Inflammatory macrophage treated with lipopolysaccharide for 1 hour (primary cell): ENCODE measurements around the gene FBXL12.
A peak's percentile ranks its signal among the peaks of the same experiment; 100 is the strongest.
"Not testable (repeated sequence)": the region's sequence is repeated elsewhere in the genome, so short reads cannot be mapped to it uniquely, and the experiment has no call there.

Experiments
- DNase-seq, 2 donors: peaks; one replicate each; pipeline ENCODE4 v3.0.0-alpha.2; 2020 to 2022

The FBXL12 gene

DNA sequence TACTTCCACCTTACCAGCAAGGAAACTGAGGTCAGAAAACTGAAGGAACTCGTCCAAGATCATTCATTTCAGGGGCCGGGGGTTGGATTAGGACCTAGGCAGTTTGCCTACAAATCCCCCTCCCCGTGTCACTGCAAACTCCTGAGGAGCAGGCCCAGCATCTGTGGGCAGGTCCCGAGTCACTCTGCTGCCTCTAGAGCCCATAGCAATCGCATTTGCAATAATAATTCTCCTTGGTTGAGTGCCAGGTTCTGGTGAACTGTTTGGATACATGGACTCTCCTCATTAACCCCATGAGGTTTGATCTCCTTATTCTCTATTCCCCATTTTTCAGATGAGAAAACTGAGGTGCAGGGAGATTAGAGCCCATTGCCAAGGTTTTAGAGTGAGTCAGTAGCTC lies 17.1 kb upstream of the FBXL12 start:
- DNase-seq = no peak

DNA sequence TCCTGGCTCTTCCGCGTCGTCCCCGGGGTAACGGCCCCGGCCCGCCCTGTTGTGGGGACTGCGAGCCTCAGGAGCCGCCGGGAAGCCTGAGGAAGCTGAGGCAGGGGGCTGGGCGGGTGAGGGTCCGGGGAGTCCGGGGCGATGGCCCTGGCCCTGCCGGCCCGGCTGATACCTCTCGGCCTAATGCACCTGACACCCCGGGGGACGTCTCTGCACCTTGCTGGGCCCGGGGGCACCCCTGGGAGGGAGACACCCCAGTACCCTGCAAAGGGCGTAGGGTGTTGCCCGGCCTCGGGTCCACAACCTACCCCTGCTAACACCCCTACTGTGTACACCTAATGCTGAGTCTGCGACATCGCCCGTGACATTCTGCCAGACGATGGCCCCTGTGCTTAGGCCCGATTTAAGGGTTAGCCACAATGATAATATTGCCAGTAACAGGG lies 16.6 kb upstream of the FBXL12 start:
- DNase-seq = no peak

GRCh38 chr19:9834726-9835506 lies 16.0 kb upstream of the FBXL12 start, which contains the start of gene PIN1:
PIN1 (plus strand) TSS chr19:9835318; CDS start chr19:9835345, 27 bp downstream.
- DNase-seq = peak; percentile 99

DNA sequence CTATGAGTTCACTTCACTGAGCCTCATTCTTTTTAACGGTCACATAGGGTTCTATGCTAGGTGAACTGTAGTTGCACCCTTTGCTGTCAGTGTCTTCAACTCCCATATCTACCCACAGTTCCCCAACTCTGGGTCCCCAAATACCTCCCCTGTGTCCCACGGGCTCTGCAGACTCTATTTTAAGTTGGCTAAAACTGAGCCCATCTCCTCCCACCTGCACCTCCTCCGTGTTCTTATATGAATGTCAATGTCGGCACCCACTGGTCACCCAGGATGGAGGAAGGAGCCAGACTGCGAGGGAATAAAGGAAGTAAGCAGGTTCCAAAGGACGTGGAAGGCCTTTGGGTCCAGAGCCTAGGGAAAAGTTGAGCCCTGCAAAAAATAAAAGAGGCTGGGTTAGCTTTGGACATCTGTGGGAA lies 15.4 kb upstream of the FBXL12 start:
- no peak for DNase-seq

DNA sequence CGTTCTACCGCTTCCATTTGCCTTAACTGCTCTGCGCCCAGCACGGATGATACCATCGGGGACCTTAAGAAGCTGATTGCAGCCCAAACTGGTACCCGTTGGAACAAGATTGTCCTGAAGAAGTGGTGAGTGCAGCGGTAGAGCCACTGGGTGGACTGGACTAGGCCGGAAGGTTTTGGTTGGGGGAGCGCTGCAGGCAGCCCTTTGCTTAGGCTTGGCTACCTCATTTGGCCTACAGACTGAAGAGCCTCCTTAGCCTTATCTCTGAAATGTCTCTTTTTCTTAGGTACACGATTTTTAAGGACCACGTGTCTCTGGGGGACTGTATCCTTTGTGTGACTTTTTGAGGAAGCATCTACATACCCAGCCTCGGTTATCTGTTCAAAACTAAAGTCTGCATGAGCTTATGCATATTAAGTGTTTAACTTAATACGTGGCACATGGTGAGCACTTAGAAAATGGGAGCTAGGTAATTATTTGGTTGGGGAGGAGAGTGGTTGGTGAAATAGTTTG lies 9.7 kb upstream of the FBXL12 start:
- no peak for DNase-seq

- DNase-seq = peak; percentile 79 to 93
Measured at GRCh38 chr19:9827289-9828238, 8.7 kb upstream of the FBXL12 start, which contains the start of gene UBL5. UBL5 (plus strand) TSS chr19:9827918; CDS start chr19:9828338, 420 bp downstream.

DNA sequence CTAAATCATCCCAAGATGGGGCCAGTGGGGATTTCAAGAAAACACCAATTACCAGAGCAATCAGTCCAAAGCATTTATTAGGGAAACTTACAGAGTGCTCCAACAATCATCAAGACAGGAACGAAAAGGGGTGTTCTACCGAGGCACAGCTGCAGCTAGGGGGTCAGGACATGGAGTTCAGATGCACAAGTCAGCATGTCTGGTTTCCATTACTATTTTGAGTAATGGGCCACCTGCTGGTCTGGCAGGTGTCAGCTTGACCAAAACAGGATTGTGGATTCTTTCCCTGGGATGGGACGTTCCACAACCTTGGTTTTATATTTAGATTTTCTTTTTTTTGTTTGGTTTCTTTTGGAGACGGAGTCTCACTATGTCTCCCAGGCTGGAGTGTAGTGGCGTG lies 4.9 kb upstream of the FBXL12 start:
- no peak for DNase-seq

- not testable (repeated sequence) for DNase-seq
Measured at GRCh38 chr19:9820034-9820433, 1.2 kb upstream of the FBXL12 start.

DNA sequence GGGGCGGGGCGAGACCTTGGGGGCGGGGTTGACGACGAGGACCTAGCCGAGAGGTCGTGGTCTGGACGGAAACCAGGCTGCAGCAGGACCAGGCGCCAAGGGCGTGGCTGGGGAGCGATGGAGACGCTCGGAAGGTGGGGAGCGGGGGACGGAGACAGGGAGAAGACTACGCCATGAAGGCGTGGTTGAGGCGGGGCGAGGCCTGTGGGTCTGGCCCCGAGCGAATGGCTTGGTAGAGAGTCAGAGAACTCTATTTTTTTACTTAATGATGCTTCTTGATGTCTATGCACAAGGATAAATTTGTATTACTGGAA lies 674 bp upstream of the FBXL12 start:
- no peak for DNase-seq

DNA sequence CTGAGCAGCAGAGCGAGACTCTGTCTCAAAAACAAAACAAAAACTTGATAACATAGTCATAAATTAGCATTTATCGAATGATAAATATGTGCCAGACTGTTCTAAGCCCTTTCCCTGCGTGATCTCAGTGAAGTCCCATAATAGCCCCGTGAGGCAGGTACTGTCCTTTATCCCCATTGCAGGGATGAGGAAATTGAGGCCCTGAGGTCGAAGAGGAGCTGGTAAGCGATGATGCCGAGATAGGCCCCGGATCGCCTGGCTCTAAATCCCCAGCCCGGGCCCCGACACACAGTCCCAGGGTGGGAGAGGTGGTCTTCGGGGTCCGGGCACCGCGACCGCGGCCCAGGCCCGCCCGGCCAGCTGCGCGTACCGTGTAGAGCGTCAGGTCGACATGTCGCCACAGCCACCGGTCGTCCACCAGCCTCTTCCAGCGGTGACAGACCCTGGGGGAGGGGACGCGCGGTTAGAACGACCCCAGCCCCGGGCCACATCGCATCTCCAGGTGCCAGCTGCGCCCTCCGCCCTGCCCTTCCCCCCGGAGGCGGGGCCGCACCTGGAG lies 625 bp downstream of the FBXL12 start:
- DNase-seq = no peak

DNA sequence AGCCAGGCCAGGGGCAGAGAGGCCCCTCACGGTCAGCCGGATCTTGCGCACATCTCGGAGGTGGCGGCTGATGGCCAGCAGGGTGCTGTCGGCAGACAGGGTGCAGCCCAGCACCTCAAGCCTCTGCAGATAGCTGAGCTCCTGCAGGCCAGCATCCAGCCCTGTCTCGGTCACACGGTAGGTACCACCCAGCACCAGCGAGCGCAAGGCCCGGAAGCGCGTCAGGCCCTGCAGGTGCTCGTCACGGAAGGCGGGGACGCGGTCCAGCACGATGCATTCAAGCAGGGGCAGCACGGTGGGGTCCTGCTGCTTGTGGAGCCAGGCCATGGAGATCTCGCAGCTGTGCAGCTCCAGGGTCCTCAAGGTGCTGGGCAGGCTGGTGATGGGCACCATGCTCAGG lies 7.7 kb downstream of the FBXL12 start:
- DNase-seq = no peak

DNA sequence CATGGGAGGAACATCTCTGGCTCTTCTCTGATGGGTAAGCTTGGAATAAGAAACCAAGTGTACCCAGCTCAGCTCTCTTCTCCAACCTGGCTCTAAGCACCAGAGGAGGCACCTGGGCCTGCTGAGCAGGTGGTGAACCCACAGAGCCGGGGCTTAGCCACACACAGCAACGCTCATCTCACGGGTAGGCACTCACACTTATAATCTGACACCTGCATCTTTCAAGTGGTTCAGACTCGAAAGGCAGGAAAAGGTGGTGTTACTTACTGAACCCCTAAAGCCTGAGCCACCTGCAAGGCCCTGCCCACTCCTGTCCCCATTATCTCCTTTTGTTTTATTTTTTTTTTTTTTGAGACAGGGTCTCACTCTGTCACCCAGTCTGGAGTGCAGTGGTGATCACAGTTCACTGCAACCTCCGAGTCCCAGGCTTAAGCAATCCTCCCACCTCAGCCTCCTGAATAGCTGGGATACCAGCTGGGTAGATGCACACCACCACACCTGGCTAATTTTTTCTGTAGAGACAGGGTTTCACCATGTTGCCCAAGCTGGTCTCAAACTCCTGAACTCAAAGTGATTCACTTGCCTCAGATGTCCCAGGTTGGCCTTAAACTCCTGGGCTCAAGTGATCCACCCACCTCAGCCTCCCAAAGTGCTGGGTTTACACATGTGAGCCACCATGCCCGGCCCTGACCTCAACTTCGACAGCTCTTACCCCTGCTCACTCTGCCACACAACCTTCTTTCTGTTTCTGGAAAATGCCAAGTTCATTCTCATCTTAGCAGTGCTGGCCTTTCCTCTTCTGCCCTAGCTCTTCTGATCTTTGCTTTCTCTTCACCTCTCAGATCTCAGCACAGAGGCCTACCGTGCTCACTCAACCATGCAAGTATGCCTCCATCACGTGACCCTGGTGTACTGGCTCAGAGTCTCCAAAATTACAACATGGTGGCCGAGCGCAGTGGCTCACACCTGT lies 9.7 kb downstream of the FBXL12 start:
- no peak for DNase-seq

- no peak for DNase-seq
Measured at GRCh38 chr19:9806803-9807202, 12.1 kb downstream of the FBXL12 start.

GRCh38 chr19:9801976-9802375 lies 16.9 kb downstream of the FBXL12 start:
- DNase-seq = no peak

DNA sequence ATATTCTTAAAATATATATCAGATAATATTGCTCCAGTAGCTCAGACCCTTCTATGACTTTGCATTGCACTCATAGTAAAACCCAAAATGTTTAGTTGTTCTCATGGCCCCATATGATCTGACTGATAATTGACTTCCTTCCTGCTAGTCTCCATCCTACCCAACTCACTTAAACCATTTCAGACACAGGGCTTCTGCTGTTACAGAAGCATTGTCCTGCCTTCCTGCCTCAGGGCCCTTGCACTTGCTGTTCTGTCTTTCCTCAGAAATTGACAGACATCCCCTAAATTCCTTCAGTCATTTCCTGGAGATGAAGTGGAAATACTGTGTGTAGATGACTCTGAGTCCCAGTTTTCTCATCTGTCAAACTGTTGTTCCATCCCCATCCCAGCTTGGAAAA lies 19.7 kb downstream of the FBXL12 start:
- no peak for DNase-seq

- no peak for DNase-seq
Measured at GRCh38 chr19:9797871-9798270, 21.0 kb downstream of the FBXL12 start.

- peak; percentile 85 to 94 for DNase-seq
Measured at GRCh38 chr19:9796113-9796773, 22.6 kb downstream of the FBXL12 start.

DNA sequence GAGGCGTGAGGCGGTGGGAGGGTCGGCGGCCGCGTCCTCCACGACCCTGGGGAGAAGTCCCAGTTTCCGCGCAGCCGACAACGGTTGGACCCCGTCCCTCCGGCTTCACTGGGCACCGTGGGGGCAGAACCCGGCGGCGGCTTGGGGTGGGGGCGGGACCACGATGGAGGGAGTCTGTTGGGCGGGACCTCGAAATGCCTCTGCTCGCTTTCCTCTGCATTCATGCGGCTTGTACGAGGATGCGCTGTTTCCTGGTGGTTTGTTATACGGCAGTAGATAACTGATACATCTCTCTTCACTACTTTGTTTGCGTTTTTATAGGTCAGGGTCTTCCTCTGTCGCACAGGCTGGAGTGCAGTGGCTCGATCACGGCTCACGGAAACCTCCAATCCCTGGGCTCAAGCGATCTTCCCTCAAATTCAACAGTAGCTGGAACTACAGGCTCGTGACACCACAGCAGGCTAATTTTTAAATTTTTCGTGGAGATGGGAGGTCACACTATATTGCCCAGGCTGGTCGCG lies 25.7 kb downstream of the FBXL12 start:
- DNase-seq = peak; percentile 32 to 42

- DNase-seq = peak; percentile 89 to 92
Measured at GRCh38 chr19:9792206-9793070, 26.4 kb downstream of the FBXL12 start.
